ENCODE measurements around the gene VANGL1.
A peak's percentile ranks its signal among the peaks of the same experiment; 100 is the strongest.

Gene VANGL1

GRCh38 chr1:115719285-115719684 is 77.5 kb downstream of the VANGL1 start:
- H3K4me1 Mint-ChIP-seq = peaks cover 26% of the 10 kb centered on the region
- H3K4me3 Mint-ChIP-seq = no peak overlapping the region
- H3K27ac Mint-ChIP-seq = no peak overlapping the region
- TF ChIP-seq, protein P1, sequence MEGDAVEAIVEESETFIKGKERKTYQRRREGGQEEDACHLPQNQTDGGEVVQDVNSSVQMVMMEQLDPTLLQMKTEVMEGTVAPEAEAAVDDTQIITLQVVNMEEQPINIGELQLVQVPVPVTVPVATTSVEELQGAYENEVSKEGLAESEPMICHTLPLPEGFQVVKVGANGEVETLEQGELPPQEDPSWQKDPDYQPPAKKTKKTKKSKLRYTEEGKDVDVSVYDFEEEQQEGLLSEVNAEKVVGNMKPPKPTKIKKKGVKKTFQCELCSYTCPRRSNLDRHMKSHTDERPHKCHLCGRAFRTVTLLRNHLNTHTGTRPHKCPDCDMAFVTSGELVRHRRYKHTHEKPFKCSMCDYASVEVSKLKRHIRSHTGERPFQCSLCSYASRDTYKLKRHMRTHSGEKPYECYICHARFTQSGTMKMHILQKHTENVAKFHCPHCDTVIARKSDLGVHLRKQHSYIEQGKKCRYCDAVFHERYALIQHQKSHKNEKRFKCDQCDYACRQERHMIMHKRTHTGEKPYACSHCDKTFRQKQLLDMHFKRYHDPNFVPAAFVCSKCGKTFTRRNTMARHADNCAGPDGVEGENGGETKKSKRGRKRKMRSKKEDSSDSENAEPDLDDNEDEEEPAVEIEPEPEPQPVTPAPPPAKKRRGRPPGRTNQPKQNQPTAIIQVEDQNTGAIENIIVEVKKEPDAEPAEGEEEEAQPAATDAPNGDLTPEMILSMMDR (IDR thresholded peaks at IDR 0.05) = no peak
- no peak for DNase-seq
- H3K9me3 Mint-ChIP-seq = no peaks in the 10 kb centered on the region
- H3K36me3 Mint-ChIP-seq (ENCODE audit: low read depth) = no peaks in the 10 kb centered on the region
- no peaks in the 10 kb centered on the region for H3K27me3 Mint-ChIP-seq (ENCODE audit: low read depth, poor library complexity)

DNA sequence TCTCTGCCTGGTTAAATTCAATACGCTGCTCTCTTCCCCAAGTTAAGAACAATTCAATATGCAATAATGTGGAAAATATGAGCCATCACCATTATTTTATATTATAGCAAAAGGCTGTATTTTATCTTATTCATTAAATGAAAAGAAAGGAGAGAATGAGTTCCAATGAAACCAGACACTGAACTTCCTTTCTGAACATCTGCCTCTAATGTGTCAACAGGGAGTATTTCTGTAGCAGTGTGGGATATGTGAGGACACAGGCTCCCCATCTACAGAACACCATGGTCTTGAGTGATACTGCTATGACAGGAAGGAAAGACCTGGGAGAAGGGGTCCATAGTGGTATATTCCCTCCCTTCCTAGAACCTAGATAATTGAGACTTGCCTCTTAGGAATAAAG is 80.5 kb downstream of the VANGL1 start:
- Mint-ChIP-seq H3K27me3 (ENCODE audit: low read depth, poor library complexity) (no peaks in the 10 kb centered on the region), H3K4me3 (no peak overlapping the region), H3K36me3 (ENCODE audit: low read depth) (no peaks in the 10 kb centered on the region), H3K9me3 (no peaks in the 10 kb centered on the region), H3K4me1 (peaks cover 36% of the 10 kb centered on the region), H3K27ac (no peak overlapping the region)
- TF ChIP-seq, protein P1 (IDR thresholded peaks at IDR 0.05) = no peak
- DNase-seq = no peak

- Mint-ChIP-seq H3K4me3 (no peak overlapping the region), H3K36me3 (ENCODE audit: low read depth) (no peaks in the 10 kb centered on the region), H3K27me3 (ENCODE audit: low read depth, poor library complexity) (no peaks in the 10 kb centered on the region), H3K27ac (no peak overlapping the region), H3K9me3 (no peaks in the 10 kb centered on the region), H3K4me1 (peaks cover 42% of the 10 kb centered on the region)
- DNase-seq = no peak
- TF ChIP-seq, protein P1 (IDR thresholded peaks at IDR 0.05) = no peak
Measured at GRCh38 chr1:115723756-115724155, 82.0 kb downstream of the VANGL1 start.

GRCh38 chr1:115725600-115725999 is 83.8 kb downstream of the VANGL1 start:
- TF ChIP-seq, protein P1 (IDR thresholded peaks at IDR 0.05) = no peak
- Mint-ChIP-seq H3K27me3 (ENCODE audit: low read depth, poor library complexity) (peaks cover 2% of the 10 kb centered on the region), H3K4me3 (no peak overlapping the region), H3K27ac (peak overlapping the region; percentile 16), H3K36me3 (ENCODE audit: low read depth) (no peaks in the 10 kb centered on the region), H3K4me1 (peaks cover 47% of the 10 kb centered on the region), H3K9me3 (no peaks in the 10 kb centered on the region)
- peak; percentile 19 for DNase-seq

- DNase-seq = no peak
- Mint-ChIP-seq H3K36me3 (ENCODE audit: low read depth) (no peaks in the 10 kb centered on the region), H3K27ac (peak overlapping the region; percentile 16), H3K4me1 (peaks cover 51% of the 10 kb centered on the region), H3K27me3 (ENCODE audit: low read depth, poor library complexity) (peaks cover 3% of the 10 kb centered on the region), H3K4me3 (no peak overlapping the region), H3K9me3 (no peaks in the 10 kb centered on the region)
- TF ChIP-seq, protein P1 (IDR thresholded peaks at IDR 0.05) = no peak
Measured at GRCh38 chr1:115726161-115726560, 84.4 kb downstream of the VANGL1 start.

DNA sequence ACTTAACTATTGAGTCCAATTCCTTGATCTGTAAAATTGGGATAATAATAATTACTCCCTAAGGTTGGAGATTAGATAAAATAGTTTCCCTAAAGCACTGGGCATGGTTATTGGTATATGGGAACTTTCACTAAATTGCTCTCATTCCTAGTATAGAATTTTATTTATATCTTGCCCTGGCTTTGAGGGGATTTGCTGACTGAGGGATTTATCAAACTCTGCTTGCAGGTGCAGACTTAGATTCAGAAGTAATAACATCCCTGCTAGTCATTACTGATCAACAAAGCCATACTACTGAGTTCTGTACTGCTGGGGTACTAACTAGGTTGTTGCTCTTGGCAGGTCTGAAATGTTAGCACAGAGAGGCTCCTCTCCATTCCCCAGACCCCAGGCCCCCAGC is 84.8 kb downstream of the VANGL1 start:
- no peak for DNase-seq
- no peak overlapping the region for H3K4me3 Mint-ChIP-seq
- peaks cover 3% of the 10 kb centered on the region for H3K27me3 Mint-ChIP-seq (ENCODE audit: low read depth, poor library complexity)
- H3K36me3 Mint-ChIP-seq (ENCODE audit: low read depth) = no peaks in the 10 kb centered on the region
- peaks cover 51% of the 10 kb centered on the region for H3K4me1 Mint-ChIP-seq
- TF ChIP-seq, protein P1 (IDR thresholded peaks at IDR 0.05) = no peak
- H3K9me3 Mint-ChIP-seq = no peaks in the 10 kb centered on the region
- no peak overlapping the region for H3K27ac Mint-ChIP-seq

Measured in nephron progenitor cell (in vitro differentiated cells).